K562 (cell line): Measurements from ENCODE around the gene SRRT. TPM values are rescaled to one million over a fixed set of nuclear protein-coding genes. Genes with fewer than 3 reads are reported as not detected.
A peak's percentile ranks its signal among the peaks of the same experiment; 100 is the strongest.

ENCODE experiments used
- ATF1 ChIP-seq, 2 experiments: fragments of 450-650 bp in 1 of 2; IDR thresholded peaks; 2 replicates each; pipeline ENCODE4 v1.6.1; 2016; ENCODE audit warnings: missing compliant biosample characterization in 1 of 2, missing genetic modification characterization in 1 of 2
- CSDE1 ChIP-seq, 2 experiments: fragments of 450-650 bp; IDR thresholded peaks; 2 replicates each; pipeline ENCODE4 v1.6.1; 2016; ENCODE audit warnings: mild to moderate bottlenecking in 1 of 2
- FOXP1 ChIP-seq: sonication (generic); formaldehyde crosslinking; IDR thresholded peaks from 2 replicates; pipeline ENCODE4 v1.8.0; 2022; ENCODE audit warnings: mild to moderate bottlenecking, missing genetic modification reagents
- HMG20A ChIP-seq: fragments of 450-650 bp; formaldehyde crosslinking; conservative IDR thresholded peaks from 2 replicates; pipeline ENCODE4 v1.4.0; 2020; ENCODE audit warnings: mild to moderate bottlenecking, mixed read lengths
- HNRNPH1 ChIP-seq: fragments of 200-400 bp; formaldehyde crosslinking; optimal IDR thresholded peaks from 2 replicates; pipeline ENCODE3; 2017; ENCODE audit warnings: low read depth, mild to moderate bottlenecking, low read length, moderate library complexity
- KDM1A ChIP-seq, 2 experiments: fragments of 450-650 bp; IDR thresholded peaks; 2 replicates each; pipeline ENCODE4 v1.6.1; 2016; ENCODE audit warnings: mild to moderate bottlenecking in 2 of 2
- KLF16 ChIP-seq: IDR thresholded peaks from 2 replicates; pipeline ENCODE4 v1.6.1; 2016; ENCODE audit warnings: antibody characterized with exemption
- OTX1 ChIP-seq: fragments of 450-650 bp; formaldehyde crosslinking; IDR thresholded peaks from 2 replicates; pipeline ENCODE4 v1.4.0; 2022; ENCODE audit warnings: mild to moderate bottlenecking
- TGIF2 ChIP-seq: sonication (generic); formaldehyde crosslinking; IDR thresholded peaks from 2 replicates; pipeline ENCODE4 v1.8.1; 2022; ENCODE audit warnings: mild to moderate bottlenecking, missing genetic modification reagents, moderate library complexity
- polyA plus RNA-seq, 8 experiments: library from polyadenylated mRNA; depleted of rRNA in 4 of 8; stranded (reverse) in 5 of 8; unstranded in 3 of 8; fragments of >200 nt; fragmentation: Nextera tagmentation in 2 of 8; fragmentation: Illumina TruSeq in 1 of 8; extraction: Ambion mirVana in 2 of 8; extraction: Trizol in 1 of 8; gene quantifications; 2 replicates each; pipeline versions ENCODE4 v1.2.1 to v1.2.3, GENCODE V29; 2011 to 2014; ENCODE audit warnings: inconsistent platforms in 1 of 8, missing spikeins in 1 of 8
- total RNA-seq, 7 experiments: library from RNA; depleted of rRNA in 6 of 7; stranded (reverse); fragments of >200 nt in 6 of 7; fragmentation: Illumina TruSeq in 2 of 7; extraction: Trizol in 2 of 7; gene quantifications; 2 replicates each; pipeline versions ENCODE4 v1.2.1 to v1.2.3, GENCODE V29; 2011 to 2021; ENCODE audit warnings: low replicate concordance in 1 of 7
- TF ChIP-seq, protein P1 (sequence below): sonication (generic); formaldehyde crosslinking; IDR thresholded peaks from 2 replicates; pipeline ENCODE4 v1.8.1; 2023; ENCODE audit warnings: missing genetic modification reagents, mild to moderate bottlenecking, borderline replicate concordance
- TF ChIP-seq, protein P2 (sequence below): sonication (generic); formaldehyde crosslinking; IDR thresholded peaks from 2 replicates; pipeline ENCODE4 v1.8.0; 2022; ENCODE audit warnings: missing genetic modification reagents, mild to moderate bottlenecking, moderate library complexity, borderline replicate concordance
- TF ChIP-seq, protein P3 (sequence below), 2 experiments: IDR thresholded peaks in 1 of 2; conservative IDR thresholded peaks in 1 of 2; 2 replicates each; pipeline ENCODE4 v1.6.1; 2016; ENCODE audit warnings: low read depth in 2 of 2, mild to moderate bottlenecking in 1 of 2, missing compliant biosample characterization in 1 of 2, missing genetic modification characterization in 1 of 2, moderate library complexity in 1 of 2
- TF ChIP-seq, protein P4 (sequence below), 2 experiments: fragments of 450-650 bp; conservative IDR thresholded peaks; 2 replicates each; pipeline ENCODE4 v1.6.1; 2017; ENCODE audit warnings: mild to moderate bottlenecking in 2 of 2, moderate library complexity in 2 of 2
- TF ChIP-seq, protein P5 (sequence below): fragments of 450-650 bp; formaldehyde crosslinking; IDR thresholded peaks from 2 replicates; pipeline ENCODE4 v1.4.0; 2022; ENCODE audit warnings: mild to moderate bottlenecking, moderate library complexity

Gene SRRT
- total and polyA plus RNA-seq, 9 of the 15 experiments (the other 6 are each of a cell fraction or from before 2014, with no cell fraction given) = 10.3 to 263 (median 84.4) TPM

DNA sequence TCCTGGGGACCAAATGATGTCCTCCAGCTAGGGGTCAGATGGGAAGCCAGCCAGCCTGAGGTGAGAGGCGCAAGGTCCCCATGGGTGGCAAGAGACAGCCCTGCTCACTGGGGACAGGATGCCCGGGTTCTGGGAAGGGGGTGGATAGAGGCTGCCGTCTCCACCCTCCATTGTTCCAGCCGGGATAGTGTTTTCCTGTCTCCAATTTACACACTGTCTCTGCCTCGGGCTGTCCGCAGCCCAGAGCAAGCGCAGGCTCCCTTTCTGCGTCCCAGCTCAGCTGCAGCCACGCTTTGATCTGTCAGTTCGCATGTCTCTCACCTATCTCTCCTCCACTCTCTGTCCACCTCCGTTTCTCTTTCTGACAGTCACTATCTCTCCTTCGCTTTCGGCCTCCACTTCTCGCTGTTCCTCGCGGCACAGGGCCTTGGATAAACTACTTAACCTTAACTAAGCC, 49.7 kb upstream of the SRRT start (continued):
- TF ChIP-seq, protein P1, sequence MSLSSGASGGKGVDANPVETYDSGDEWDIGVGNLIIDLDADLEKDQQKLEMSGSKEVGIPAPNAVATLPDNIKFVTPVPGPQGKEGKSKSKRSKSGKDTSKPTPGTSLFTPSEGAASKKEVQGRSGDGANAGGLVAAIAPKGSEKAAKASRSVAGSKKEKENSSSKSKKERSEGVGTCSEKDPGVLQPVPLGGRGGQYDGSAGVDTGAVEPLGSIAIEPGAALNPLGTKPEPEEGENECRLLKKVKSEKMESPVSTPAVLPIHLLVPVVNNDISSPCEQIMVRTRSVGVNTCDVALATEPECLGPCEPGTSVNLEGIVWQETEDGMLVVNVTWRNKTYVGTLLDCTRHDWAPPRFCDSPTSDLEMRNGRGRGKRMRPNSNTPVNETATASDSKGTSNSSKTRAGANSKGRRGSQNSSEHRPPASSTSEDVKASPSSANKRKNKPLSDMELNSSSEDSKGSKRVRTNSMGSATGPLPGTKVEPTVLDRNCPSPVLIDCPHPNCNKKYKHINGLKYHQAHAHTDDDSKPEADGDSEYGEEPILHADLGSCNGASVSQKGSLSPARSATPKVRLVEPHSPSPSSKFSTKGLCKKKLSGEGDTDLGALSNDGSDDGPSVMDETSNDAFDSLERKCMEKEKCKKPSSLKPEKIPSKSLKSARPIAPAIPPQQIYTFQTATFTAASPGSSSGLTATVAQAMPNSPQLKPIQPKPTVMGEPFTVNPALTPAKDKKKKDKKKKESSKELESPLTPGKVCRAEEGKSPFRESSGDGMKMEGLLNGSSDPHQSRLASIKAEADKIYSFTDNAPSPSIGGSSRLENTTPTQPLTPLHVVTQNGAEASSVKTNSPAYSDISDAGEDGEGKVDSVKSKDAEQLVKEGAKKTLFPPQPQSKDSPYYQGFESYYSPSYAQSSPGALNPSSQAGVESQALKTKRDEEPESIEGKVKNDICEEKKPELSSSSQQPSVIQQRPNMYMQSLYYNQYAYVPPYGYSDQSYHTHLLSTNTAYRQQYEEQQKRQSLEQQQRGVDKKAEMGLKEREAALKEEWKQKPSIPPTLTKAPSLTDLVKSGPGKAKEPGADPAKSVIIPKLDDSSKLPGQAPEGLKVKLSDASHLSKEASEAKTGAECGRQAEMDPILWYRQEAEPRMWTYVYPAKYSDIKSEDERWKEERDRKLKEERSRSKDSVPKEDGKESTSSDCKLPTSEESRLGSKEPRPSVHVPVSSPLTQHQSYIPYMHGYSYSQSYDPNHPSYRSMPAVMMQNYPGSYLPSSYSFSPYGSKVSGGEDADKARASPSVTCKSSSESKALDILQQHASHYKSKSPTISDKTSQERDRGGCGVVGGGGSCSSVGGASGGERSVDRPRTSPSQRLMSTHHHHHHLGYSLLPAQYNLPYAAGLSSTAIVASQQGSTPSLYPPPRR = no peak
- TF ChIP-seq CSDE1 (IDR thresholded peaks at IDR 0.05) (no peak), ATF1 (CRISPR knock-in tag; IDR thresholded peaks at IDR 0.05) (no peak), ATF1 (tag; IDR thresholded peaks at IDR 0.05) (no peak), KDM1A (IDR thresholded peaks at IDR 0.05) (no peak), TGIF2 (CRISPR knock-in tag) (peak; percentile 95), KLF16 (no peak), OTX1 (no peak), FOXP1 (CRISPR knock-in tag) (no peak), HNRNPH1 (no peak), HMG20A (no peak)
- TF ChIP-seq, protein P2, sequence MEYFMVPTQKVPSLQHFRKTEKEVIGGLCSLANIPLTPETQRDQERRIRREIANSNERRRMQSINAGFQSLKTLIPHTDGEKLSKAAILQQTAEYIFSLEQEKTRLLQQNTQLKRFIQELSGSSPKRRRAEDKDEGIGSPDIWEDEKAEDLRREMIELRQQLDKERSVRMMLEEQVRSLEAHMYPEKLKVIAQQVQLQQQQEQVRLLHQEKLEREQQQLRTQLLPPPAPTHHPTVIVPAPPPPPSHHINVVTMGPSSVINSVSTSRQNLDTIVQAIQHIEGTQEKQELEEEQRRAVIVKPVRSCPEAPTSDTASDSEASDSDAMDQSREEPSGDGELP (CRISPR knock-in tag) = peak; percentile 28; the same call in 1 of the 2 replicates
- TF ChIP-seq, protein P3, sequence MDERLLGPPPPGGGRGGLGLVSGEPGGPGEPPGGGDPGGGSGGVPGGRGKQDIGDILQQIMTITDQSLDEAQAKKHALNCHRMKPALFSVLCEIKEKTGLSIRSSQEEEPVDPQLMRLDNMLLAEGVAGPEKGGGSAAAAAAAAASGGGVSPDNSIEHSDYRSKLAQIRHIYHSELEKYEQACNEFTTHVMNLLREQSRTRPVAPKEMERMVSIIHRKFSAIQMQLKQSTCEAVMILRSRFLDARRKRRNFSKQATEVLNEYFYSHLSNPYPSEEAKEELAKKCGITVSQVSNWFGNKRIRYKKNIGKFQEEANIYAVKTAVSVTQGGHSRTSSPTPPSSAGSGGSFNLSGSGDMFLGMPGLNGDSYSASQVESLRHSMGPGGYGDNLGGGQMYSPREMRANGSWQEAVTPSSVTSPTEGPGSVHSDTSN (CRISPR knock-in tag; IDR thresholded peaks at IDR 0.05; ENCODE audit: low read depth) = no peak
- TF ChIP-seq, protein P3 (tag; conservative IDR thresholded peaks at IDR 0.05; ENCODE audit: low read depth) = no peak
- TF ChIP-seq, protein P4, sequence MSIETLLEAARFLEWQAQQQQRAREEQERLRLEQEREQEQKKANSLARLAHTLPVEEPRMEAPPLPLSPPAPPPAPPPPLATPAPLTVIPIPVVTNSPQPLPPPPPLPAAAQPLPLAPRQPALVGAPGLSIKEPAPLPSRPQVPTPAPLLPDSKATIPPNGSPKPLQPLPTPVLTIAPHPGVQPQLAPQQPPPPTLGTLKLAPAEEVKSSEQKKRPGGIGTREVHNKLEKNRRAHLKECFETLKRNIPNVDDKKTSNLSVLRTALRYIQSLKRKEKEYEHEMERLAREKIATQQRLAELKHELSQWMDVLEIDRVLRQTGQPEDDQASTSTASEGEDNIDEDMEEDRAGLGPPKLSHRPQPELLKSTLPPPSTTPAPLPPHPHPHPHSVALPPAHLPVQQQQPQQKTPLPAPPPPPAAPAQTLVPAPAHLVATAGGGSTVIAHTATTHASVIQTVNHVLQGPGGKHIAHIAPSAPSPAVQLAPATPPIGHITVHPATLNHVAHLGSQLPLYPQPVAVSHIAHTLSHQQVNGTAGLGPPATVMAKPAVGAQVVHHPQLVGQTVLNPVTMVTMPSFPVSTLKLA (conservative IDR thresholded peaks at IDR 0.05) = peak; percentile 65 to 84
- TF ChIP-seq, protein P5, sequence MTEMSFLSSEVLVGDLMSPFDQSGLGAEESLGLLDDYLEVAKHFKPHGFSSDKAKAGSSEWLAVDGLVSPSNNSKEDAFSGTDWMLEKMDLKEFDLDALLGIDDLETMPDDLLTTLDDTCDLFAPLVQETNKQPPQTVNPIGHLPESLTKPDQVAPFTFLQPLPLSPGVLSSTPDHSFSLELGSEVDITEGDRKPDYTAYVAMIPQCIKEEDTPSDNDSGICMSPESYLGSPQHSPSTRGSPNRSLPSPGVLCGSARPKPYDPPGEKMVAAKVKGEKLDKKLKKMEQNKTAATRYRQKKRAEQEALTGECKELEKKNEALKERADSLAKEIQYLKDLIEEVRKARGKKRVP (CRISPR knock-in tag) = no peak
